ENCODE data around the gene DUSP28. TPM values are rescaled to one million over a fixed set of nuclear protein-coding genes. Genes with fewer than 3 reads are reported as not detected.

DUSP28 gene
- total and polyA plus RNA-seq, 2 of the 13 experiments (the other 11 are each of a cell fraction or from before 2014, with no cell fraction given): 5.2 to 8.6 TPM

- no peak for TF ChIP-seq ATF5 (CRISPR knock-in tag; IDR thresholded peaks at IDR 0.05; ENCODE audit: low read depth)
- peak; percentile 22; the same call in 1 of the 2 replicates for TF ChIP-seq ZNF281 (CRISPR knock-in tag; IDR thresholded peaks at IDR 0.05; ENCODE audit: borderline replicate concordance)
- TF ChIP-seq ZNF672 (CRISPR knock-in tag; IDR thresholded peaks at IDR 0.05): no peak
- no peak; the same call in 1 of the 2 replicates for TF ChIP-seq CREB3 (CRISPR knock-in tag; IDR thresholded peaks at IDR 0.05)
- no peak for TF ChIP-seq MTF1 (CRISPR knock-in tag; IDR thresholded peaks at IDR 0.05)
- no peak for TF ChIP-seq HDAC6 (IDR thresholded peaks at IDR 0.05; ENCODE audit: low read depth, low read length)
- no peak for TF ChIP-seq ZNF703 (CRISPR knock-in tag; IDR thresholded peaks at IDR 0.05; ENCODE audit: borderline replicate concordance)
- peak; percentile 62; the same call in 1 of the 2 replicates for TF ChIP-seq MED1 (CRISPR knock-in tag; IDR thresholded peaks at IDR 0.05)
- peak; percentile 68 for TF ChIP-seq ZNF781 (CRISPR knock-in tag; IDR thresholded peaks at IDR 0.05; ENCODE audit: borderline replicate concordance, not compliant biosample characterization)
- peak; percentile 38 for TF ChIP-seq NFYB (CRISPR knock-in tag; IDR thresholded peaks at IDR 0.05)
- TF ChIP-seq ZNF383 (CRISPR knock-in tag; IDR thresholded peaks at IDR 0.05; ENCODE audit: borderline replicate concordance): no peak
- no peak for TF ChIP-seq HNF1B (CRISPR knock-in tag; IDR thresholded peaks at IDR 0.05)
- peak; percentile 80; the same call in 1 of the 2 replicates for TF ChIP-seq ZNF572 (CRISPR knock-in tag; IDR thresholded peaks at IDR 0.05)
- TF ChIP-seq NFIC (IDR thresholded peaks at IDR 0.05; ENCODE audit: low read length): no peak
- TF ChIP-seq ZNF746 (CRISPR knock-in tag; IDR thresholded peaks at IDR 0.05): peak; percentile 58; the same call in 1 of the 2 replicates
- TF ChIP-seq HOXA7 (CRISPR knock-in tag; IDR thresholded peaks at IDR 0.05): no peak
- no peak for TF ChIP-seq JUN (CRISPR knock-in tag; IDR thresholded peaks at IDR 0.05)
- peak; percentile 53 for TF ChIP-seq ZBTB33 (CRISPR knock-in tag; IDR thresholded peaks at IDR 0.05)
- TF ChIP-seq ZBTB44 (CRISPR knock-in tag; IDR thresholded peaks at IDR 0.05): no peak
Observed at GRCh38 chr2:240579771-240580614, 19.8 kb downstream of the DUSP28 start (continued).
